Measurements from ENCODE around the gene BIRC3. TPM values are rescaled to one million over a fixed set of nuclear protein-coding genes. Genes with fewer than 3 reads are reported as not detected.
"Not testable (repeated sequence)": the region's sequence is repeated elsewhere in the genome, so short reads cannot be mapped to it uniquely, and the experiment has no call there.

Gene BIRC3
- polyA plus RNA-seq, 1 donor from 2014 or later = not detected

DNA sequence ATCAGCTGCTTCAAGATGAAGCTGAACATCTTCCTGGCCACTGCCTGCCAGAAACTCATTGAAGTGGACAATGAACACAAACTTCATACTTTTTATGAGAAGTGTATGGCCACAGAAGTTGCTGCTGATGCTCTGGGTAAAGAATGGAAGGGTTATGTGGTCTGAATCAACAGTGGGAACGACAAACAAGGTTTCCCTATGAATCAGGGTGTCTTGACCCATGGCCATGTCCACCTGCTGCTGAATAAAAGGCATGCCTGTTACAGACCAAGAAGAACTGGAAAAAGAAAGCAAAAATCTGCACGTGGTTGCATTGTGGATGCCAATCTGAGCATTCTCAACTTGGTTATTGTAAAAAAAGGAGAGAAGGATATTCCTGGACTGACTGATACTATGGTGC is 22.2 kb upstream of the BIRC3 start:
- Histone ChIP-seq H3K36me3 (ENCODE audit: insufficient read depth, low read length) (no peaks in the 10 kb centered on the region), H3K4me3 (ENCODE audit: low read length) (no peak overlapping the region), H2AFZ (ENCODE audit: low read depth, low read length) (no peak overlapping the region), H3K27me3 (ENCODE audit: insufficient read depth, low read depth, low read length) (no peaks in the 10 kb centered on the region), H3K79me2 (replicated peaks; ENCODE audit: insufficient read depth, low read length) (no peaks in the 10 kb centered on the region), H3K27ac (ENCODE audit: low read length) (no peak overlapping the region), H4K20me1 (ENCODE audit: insufficient read depth) (no peaks in the 10 kb centered on the region), H3F3A (ENCODE audit: insufficient read depth, low read length, poor library complexity, severe bottlenecking) (no peaks in the 10 kb centered on the region), H3K9me2 (ENCODE audit: insufficient read depth, low read length) (no peaks in the 10 kb centered on the region), H3K9me3 (ENCODE audit: low read length) (no peaks in the 10 kb centered on the region), H3K4me2 (ENCODE audit: low read length) (no peak overlapping the region), H3K9ac (ENCODE audit: low read length) (no peak overlapping the region)
- no peak for TF ChIP-seq SMC3 (conservative IDR thresholded peaks at IDR 0.05; ENCODE audit: poor library complexity)
- no peak for TF ChIP-seq POLR2AphosphoS5 (IDR thresholded peaks at IDR 0.05)
- TF ChIP-seq EP300 (conservative IDR thresholded peaks at IDR 0.05; ENCODE audit: poor library complexity, severe bottlenecking) = no peak
- TF ChIP-seq TAF1 (IDR thresholded peaks at IDR 0.05; ENCODE audit: low read depth) = no peak
- no peak for TF ChIP-seq CTCF (IDR thresholded peaks at IDR 0.05; ENCODE audit: poor library complexity, severe bottlenecking)

DNA sequence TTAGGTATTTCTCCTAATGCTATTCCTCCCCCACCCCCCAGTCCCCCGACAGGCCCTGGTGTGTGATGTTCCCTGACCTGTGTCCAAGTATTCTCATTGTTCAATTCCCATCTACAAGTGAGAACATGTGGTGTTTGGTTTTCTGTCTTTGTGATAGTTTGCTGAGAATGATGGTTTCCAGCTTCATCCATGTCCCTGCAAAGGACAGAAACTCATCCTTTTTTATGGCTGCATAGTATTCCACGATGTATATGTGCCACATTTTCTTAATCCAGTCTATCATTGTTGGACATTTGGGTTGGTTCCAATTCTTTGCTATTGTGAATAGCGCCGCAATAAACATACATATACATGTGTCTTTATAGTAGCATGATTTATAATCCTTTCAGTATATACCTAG is 20.5 kb upstream of the BIRC3 start:
- H3K9me3 ChIP-seq (ENCODE audit: low read length); H3K79me2 ChIP-seq (replicated peaks; ENCODE audit: insufficient read depth, low read length); H3K4me2 ChIP-seq (ENCODE audit: low read length); H3K27me3 ChIP-seq (ENCODE audit: insufficient read depth, low read depth, low read length); H3K36me3 ChIP-seq (ENCODE audit: insufficient read depth, low read length); H3K27ac ChIP-seq (ENCODE audit: low read length); H3K9me2 ChIP-seq (ENCODE audit: insufficient read depth, low read length); H3K9ac ChIP-seq (ENCODE audit: low read length); H3K4me3 ChIP-seq (ENCODE audit: low read length); H3F3A ChIP-seq (ENCODE audit: insufficient read depth, low read length, poor library complexity, severe bottlenecking); H2AFZ ChIP-seq (ENCODE audit: low read depth, low read length); H4K20me1 ChIP-seq (ENCODE audit: insufficient read depth): not testable (repeated sequence)

DNA sequence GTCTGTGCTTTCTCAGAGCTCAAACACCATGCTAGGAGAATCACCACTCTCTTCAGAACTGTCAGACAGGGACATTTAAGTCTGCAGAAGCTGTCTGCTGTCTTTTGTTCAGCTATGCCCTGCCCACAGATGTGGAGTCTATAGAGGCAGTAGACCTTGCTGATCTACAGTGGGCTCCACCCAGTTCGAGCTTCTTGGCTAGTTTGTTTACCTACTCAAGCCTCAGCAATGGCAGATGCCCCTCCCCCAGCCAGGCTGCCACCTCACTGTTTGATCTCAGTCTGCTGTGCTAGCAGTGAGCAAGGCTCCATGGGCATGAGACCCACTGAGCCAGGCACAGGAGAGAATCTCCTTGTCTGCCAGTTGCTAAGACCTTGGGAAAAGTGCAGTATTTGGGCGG is 16.4 kb upstream of the BIRC3 start:
- H3K27ac ChIP-seq (ENCODE audit: low read length); H2AFZ ChIP-seq (ENCODE audit: low read depth, low read length); H3K36me3 ChIP-seq (ENCODE audit: insufficient read depth, low read length); H3K9me2 ChIP-seq (ENCODE audit: insufficient read depth, low read length); H3K9ac ChIP-seq (ENCODE audit: low read length); H3K79me2 ChIP-seq (replicated peaks; ENCODE audit: insufficient read depth, low read length); H3K4me3 ChIP-seq (ENCODE audit: low read length); H3F3A ChIP-seq (ENCODE audit: insufficient read depth, low read length, poor library complexity, severe bottlenecking); H4K20me1 ChIP-seq (ENCODE audit: insufficient read depth); H3K9me3 ChIP-seq (ENCODE audit: low read length); H3K4me2 ChIP-seq (ENCODE audit: low read length); H3K27me3 ChIP-seq (ENCODE audit: insufficient read depth, low read depth, low read length): not testable (repeated sequence)

GRCh38 chr11:102302241-102302640 is 15.0 kb upstream of the BIRC3 start:
- TF ChIP-seq EZH2 (IDR thresholded peaks at IDR 0.05; ENCODE audit: borderline replicate concordance, insufficient read depth, low read length, poor library complexity, severe bottlenecking) (no peak), POLR2AphosphoS5 (IDR thresholded peaks at IDR 0.05) (no peak), EP300 (conservative IDR thresholded peaks at IDR 0.05; ENCODE audit: poor library complexity, severe bottlenecking) (no peak), TAF1 (IDR thresholded peaks at IDR 0.05; ENCODE audit: low read depth) (no peak), RAD21 (conservative IDR thresholded peaks at IDR 0.05) (no peak), CTCF (IDR thresholded peaks at IDR 0.05; ENCODE audit: poor library complexity, severe bottlenecking) (no peak), MXI1 (conservative IDR thresholded peaks at IDR 0.05; ENCODE audit: poor library complexity, severe bottlenecking) (no peak), SMC3 (conservative IDR thresholded peaks at IDR 0.05; ENCODE audit: poor library complexity) (no peak)
- TF ChIP-seq, protein P1, sequence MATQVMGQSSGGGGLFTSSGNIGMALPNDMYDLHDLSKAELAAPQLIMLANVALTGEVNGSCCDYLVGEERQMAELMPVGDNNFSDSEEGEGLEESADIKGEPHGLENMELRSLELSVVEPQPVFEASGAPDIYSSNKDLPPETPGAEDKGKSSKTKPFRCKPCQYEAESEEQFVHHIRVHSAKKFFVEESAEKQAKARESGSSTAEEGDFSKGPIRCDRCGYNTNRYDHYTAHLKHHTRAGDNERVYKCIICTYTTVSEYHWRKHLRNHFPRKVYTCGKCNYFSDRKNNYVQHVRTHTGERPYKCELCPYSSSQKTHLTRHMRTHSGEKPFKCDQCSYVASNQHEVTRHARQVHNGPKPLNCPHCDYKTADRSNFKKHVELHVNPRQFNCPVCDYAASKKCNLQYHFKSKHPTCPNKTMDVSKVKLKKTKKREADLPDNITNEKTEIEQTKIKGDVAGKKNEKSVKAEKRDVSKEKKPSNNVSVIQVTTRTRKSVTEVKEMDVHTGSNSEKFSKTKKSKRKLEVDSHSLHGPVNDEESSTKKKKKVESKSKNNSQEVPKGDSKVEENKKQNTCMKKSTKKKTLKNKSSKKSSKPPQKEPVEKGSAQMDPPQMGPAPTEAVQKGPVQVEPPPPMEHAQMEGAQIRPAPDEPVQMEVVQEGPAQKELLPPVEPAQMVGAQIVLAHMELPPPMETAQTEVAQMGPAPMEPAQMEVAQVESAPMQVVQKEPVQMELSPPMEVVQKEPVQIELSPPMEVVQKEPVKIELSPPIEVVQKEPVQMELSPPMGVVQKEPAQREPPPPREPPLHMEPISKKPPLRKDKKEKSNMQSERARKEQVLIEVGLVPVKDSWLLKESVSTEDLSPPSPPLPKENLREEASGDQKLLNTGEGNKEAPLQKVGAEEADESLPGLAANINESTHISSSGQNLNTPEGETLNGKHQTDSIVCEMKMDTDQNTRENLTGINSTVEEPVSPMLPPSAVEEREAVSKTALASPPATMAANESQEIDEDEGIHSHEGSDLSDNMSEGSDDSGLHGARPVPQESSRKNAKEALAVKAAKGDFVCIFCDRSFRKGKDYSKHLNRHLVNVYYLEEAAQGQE (IDR thresholded peaks at IDR 0.05; ENCODE audit: borderline replicate concordance) = no peak
- no peak overlapping the region for H3K4me2 ChIP-seq (ENCODE audit: low read length)
- H3K27me3 ChIP-seq (ENCODE audit: insufficient read depth, low read depth, low read length) = no peaks in the 10 kb centered on the region
- H3F3A ChIP-seq (ENCODE audit: insufficient read depth, low read length, poor library complexity, severe bottlenecking) = no peaks in the 10 kb centered on the region
- no peaks in the 10 kb centered on the region for H3K9me2 ChIP-seq (ENCODE audit: insufficient read depth, low read length)
- no peaks in the 10 kb centered on the region for H3K79me2 ChIP-seq (replicated peaks; ENCODE audit: insufficient read depth, low read length)
- no peak overlapping the region for H3K4me3 ChIP-seq (ENCODE audit: low read length)
- H3K27ac ChIP-seq (ENCODE audit: low read length) = no peak overlapping the region
- peaks cover 4% of the 10 kb centered on the region for H3K9me3 ChIP-seq (ENCODE audit: low read length)
- H4K20me1 ChIP-seq (ENCODE audit: insufficient read depth) = no peaks in the 10 kb centered on the region
- H3K9ac ChIP-seq (ENCODE audit: low read length) = no peak overlapping the region
- no peaks in the 10 kb centered on the region for H3K36me3 ChIP-seq (ENCODE audit: insufficient read depth, low read length)
- no peak overlapping the region for H2AFZ ChIP-seq (ENCODE audit: low read depth, low read length)

Measured in neural cell (in vitro differentiated cells).